HG02763 (cell line): ENCODE measurements around the gene RUNDC1.

Experiments used
- ATAC-seq: cut with Tn5 transposase; IDR thresholded peaks from one replicate; pipeline ENCODE4 v1.9.1; 2021; ENCODE audit warnings: mild to moderate bottlenecking, moderate library complexity; ENCODE audit not compliant: unreplicated experiment

Gene RUNDC1

GRCh38 chr17:43016216-43016615 lies 35.9 kb downstream of the RUNDC1 start:
- no peak for ATAC-seq

DNA sequence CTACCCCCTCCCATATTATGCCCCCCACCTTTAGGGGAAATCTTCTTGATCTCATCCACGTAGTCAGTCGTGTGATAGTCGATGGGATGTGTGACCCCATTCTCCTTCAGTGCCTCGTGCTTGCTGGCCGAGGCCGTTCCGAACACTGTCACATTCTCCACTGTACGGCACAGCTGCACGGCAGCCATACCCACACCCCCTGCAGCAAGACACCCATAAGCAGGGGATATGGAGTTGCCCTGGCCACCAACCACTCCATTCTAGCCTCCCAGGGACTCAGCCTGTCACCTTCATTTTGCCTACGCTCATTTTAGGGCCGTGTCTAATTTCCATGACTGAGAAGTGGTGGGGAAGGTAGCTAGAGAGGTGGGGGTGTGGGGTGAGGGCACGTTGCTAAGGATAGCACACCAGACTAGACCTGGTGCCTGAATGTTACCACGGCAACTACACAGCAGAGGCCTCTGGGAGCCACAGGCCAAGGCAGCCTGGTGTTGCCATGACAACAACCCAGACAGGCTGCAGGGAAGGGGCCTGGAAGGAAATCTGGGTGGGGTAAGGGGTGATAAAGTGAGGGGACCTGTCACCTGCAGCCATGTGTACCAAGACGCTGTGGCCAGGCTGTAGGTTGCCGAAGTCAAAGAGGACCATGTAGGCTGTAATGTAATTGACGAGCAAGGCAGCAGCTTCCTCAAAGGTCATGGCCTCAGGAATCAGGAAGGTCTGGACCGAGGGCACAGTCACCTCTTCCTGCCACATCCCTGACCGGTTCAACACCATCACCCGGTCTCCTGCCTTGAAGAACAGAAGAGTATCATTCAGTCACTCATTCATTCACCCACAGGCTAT lies 37.9 kb downstream of the RUNDC1 start:
- ATAC-seq = no peak

GRCh38 chr17:43018932-43019331 lies 38.6 kb downstream of the RUNDC1 start:
- no peak for ATAC-seq

GRCh38 chr17:43019418-43019817 lies 39.1 kb downstream of the RUNDC1 start:
- no peak for ATAC-seq

GRCh38 chr17:43020030-43020621 lies 39.8 kb downstream of the RUNDC1 start:
- no peak for ATAC-seq

- ATAC-seq = no peak
These were observed 40.7 kb downstream of the RUNDC1 start for GRCh38 chr17:43020789-43021740.

DNA sequence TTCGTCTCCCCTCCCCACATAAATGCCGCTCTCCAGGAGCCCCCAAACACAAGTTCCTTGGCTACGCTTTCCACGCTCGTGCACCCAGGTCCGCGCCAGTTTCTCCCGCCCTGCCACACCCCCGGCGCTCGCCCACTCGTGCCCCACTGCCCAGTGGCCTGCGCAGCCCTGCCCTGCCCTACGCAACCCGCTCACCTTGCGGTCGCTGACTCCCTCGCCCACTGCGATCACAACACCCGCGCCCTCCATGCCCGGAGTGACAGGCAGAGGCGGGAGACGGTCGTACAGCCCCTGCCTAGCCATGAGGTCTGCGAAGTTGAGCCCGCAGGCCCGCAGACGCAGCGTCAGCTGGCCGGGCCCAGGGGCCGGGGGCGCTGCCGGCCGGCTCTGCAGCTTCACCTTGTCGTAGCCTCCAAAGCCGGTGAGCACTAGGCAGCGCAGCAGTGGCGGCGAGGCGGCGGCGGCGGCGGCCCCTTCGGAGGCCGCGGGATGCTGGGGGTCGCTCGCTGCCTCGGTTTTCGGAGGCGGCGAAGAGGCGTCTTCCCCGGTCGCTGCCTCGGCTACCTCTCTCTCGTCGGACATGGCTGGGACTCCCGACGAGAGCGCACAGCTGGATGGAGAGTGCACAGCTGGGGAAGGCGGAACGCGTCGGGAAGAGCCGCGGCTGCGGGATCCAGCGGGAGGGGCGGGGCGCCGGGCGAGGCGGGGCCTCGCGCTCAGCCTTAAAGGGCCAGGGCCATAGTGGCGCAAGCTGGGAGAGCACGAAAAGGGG lies 41.6 kb downstream of the RUNDC1 start, which contains the start of gene VAT1:
Gene VAT1, minus strand, starts transcription at position 645 of the 772 bp plus-strand sequence. Its CDS starts 63 bp downstream, at position 582.
- no peak for ATAC-seq

DNA sequence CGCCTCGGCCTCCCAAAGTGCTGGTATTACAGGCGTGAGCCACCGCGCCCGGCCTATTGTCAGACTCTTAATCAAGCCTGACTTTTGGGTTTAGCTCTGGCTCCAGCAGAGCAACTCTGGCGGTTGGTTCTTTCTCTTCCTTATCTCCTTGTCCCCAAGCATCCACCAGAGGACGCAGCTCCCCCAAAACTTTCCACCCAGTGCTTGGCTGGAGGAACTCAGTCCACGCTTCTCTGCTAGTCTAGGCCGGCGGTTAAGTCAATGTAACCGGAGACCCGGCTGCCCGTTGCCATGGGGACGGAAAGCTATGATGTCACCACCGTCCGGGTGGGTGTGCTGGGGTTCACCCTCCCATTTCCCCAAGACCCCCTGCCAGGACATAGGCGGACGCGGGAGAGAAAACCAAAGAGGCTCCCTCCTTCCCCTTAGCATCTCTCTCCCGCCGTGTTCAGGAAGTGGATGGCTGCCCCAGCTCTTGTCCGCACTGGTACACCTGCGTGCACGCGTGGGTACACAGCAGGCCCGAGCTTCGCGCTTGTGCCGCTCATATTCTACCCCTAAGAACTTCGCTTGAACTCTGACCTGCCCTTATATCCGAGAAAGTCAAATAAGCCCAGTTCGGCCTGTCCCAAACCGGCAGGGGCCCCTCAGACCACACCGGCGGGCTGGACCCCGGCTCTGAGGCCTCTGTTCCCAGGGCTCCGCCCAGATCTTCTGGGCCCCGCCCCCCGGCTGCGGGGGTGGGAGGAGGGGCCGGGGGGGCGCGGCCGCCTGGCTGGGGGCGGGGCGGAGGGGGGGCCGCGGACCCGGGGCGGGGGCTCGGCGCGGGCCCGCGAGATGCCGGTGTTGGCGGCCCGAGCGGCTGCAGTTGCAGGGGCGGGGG lies 44.3 kb downstream of the RUNDC1 start, which contains the start of gene RND2:
Gene RND2, plus strand, starts transcription at position 825 of the 883 bp plus-strand sequence. CDS start 117 bp downstream, outside the sequence.
- ATAC-seq = no peak

- no peak for ATAC-seq
These were observed 44.9 kb downstream of the RUNDC1 start for GRCh38 chr17:43025290-43025657.

DNA sequence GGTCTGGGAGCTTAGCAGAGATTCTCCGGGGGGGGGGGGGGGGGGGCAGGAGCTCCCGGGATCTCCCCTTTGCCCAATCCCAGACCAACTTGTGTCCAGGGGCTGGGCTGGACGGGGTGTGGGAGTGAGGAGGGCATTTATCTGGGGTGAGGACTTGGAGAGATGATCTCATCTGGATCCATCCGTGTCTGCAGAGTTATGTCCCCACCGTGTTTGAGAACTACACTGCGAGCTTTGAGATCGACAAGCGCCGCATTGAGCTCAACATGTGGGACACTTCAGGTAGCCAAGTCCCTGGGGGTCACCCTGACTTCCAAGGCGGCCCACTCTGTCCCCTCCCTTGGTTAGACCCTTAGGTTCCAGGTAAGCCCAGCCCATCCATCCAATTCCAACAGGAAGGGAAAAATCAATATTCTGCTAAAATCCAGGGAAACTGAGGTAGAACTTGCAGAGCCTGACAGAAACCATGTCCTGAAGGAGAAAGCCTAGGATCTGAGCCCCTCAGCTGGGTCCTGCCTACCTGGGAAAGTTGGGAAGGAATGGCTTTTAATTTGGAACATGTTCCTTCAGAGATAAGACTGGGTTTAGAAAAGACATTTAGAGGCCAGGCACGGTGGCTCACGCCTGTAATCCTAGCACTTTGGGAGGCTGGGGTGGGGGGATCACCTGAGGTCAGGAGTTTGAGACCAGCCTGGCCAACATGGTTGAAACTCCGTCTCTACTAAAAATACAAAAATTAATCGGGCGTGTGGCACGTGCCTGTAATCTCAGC lies 45.6 kb downstream of the RUNDC1 start:
- ATAC-seq = no peak

DNA sequence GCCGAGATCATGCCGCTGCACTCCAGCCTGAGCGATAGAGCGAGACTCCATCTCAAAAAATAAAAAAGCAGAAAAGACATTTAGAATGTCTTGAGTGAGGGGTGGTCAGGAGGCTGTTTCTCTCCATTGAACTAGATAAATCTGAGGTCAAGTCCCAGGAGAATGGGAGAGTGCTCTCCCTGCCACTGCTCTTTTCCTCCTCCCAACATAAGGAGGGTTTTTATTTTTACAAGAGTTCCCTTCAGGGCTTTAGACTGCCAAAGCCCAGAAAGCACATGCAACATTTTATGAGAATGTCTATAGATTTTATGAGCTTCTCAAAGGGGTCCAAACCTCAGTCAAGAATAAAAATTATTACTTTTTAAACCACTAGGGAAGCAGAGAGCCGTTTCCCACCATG lies 46.2 kb downstream of the RUNDC1 start:
- ATAC-seq = no peak

DNA sequence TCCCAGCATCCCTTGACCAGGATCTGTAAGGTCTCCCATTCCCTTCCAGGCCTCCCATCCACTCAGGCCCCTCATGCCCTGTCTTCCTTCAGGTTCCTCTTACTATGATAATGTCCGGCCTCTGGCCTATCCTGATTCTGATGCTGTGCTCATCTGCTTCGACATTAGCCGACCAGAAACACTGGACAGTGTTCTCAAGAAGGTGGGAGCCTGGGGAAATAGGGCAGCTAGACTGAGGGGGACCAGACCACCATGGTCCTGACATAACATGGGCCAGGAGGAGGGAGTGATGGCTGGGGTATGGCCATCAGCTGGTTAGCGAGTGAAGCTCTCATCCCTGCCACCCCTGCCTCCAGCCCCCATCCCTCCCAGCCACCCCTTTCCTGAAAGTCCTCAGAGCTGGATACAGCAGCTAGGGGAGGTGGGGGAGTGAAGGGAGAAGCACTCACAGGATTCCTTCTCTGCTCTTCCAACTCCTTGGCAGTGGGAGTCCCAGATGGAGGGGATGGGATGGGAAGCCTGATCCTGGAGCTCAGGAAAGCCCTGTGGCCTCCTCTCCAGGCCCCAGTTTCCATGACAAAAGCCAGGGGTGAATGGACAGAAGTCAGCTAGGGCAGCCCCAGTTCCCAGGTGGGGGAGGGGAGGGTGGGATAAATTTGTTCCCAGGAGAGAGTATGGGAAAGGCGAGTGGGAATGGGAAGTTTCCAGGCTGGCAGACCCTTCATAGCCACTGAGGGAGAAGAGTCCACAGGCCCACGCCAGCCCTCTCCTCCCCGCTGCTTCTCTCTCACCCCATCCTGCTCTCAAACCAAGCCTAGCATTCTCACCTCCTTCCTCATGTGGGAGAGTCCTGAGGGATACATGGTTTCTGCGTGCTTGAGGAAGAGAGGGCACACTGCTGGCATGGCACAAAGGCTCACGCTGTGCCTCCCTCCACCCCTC lies 47.0 kb downstream of the RUNDC1 start:
- ATAC-seq = no peak

DNA sequence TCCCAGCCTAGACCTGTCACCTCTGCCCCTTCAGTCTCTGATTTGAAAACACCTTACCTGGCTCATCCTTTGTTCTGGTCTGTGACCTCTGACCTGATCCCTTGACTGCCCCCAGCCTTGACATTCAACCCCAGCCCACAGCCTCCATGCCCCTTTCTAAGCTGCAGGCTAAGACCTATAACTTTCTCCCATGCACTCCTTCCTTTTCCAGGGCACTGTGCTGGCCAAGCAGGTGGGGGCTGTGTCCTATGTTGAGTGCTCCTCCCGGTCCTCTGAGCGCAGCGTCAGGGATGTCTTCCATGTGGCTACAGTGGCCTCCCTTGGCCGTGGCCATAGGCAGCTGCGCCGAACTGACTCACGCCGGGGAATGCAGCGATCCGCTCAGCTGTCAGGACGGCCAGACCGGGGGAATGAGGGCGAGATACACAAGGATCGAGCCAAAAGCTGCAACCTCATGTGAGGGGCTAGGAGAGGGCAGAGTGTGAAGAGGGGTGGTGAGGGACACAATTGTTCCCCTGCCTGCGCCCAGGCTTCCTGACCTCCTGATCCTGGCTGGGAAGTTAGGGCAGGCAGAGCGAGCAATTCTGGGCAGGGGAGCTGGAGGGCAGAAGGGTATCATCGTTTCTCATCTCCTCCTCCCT lies 48.0 kb downstream of the RUNDC1 start:
- no peak for ATAC-seq

GRCh38 chr17:43030137-43030767 lies 49.9 kb downstream of the RUNDC1 start:
- no peak for ATAC-seq

GRCh38 chr17:43031666-43032065 lies 51.3 kb downstream of the RUNDC1 start:
- no peak for ATAC-seq
